Heart left ventricle (tissue), 16 donors: Measurements from ENCODE around the gene CACNA1S. TPM values are rescaled to one million over a fixed set of nuclear protein-coding genes. Genes with fewer than 3 reads are reported as not detected.

ENCODE experiments used
- ATAC-seq, 4 donors: fragments of 200-7000 bp; cut with Tn5 transposase; one replicate each; pipeline ENCODE4 v1.9.1; 2020 to 2022; ENCODE audit warnings: moderate library complexity in 4 of 4, mild to moderate bottlenecking in 3 of 4, moderate number of reproducible peaks in 1 of 4
- DNase-seq, 5 donors: peaks; one replicate each; pipeline ENCODE4 v3.0.0-alpha.2; 2020
- H3K27ac ChIP-seq, 12 donors: fragments of 200-600 bp; sonication (generic) in 4 of 12; one replicate each; pipeline versions ENCODE4 v1.5.0 to v1.8.0; 2016 to 2022; ENCODE audit warnings: mild to moderate bottlenecking in 2 of 12
- H3K27me3 ChIP-seq, 9 donors: fragments of 200-600 bp; sonication (generic) in 2 of 9; one replicate each; pipeline versions ENCODE4 v1.5.1 to v1.8.0; 2016 to 2022; ENCODE audit warnings: mild to moderate bottlenecking in 3 of 9
- H3K36me3 ChIP-seq, 9 donors: fragments of 200-600 bp; sonication (generic) in 2 of 9; one replicate each; pipeline versions ENCODE4 v1.5.0 to v1.8.0; 2018 to 2022; ENCODE audit warnings: mild to moderate bottlenecking in 2 of 9
- H3K4me1 ChIP-seq, 12 donors: fragments of 200-600 bp; sonication (generic) in 4 of 12; one replicate each; pipeline versions ENCODE4 v1.5.0 to v1.8.0; 2016 to 2022; ENCODE audit warnings: mild to moderate bottlenecking in 3 of 12
- H3K4me3 ChIP-seq, 12 donors: fragments of 200-600 bp; sonication (generic) in 4 of 12; one replicate each; pipeline versions ENCODE4 v1.5.0 to v1.8.0; 2017 to 2022; ENCODE audit warnings: mild to moderate bottlenecking in 9 of 12, moderate library complexity in 4 of 12
- H3K9me3 ChIP-seq, 12 donors: fragments of 200-600 bp; sonication (generic) in 4 of 12; one replicate each; pipeline versions ENCODE4 v1.5.0 to v1.8.0; 2016 to 2022; ENCODE audit warnings: mild to moderate bottlenecking in 1 of 12
- CTCF ChIP-seq, 12 donors: fragments of 200-600 bp; sonication (generic) in 4 of 12; IDR thresholded peaks; one replicate each; pipeline versions ENCODE4 v1.5.0 to v1.8.0; 2018 to 2022; ENCODE audit warnings: antibody characterized with exemption in 12 of 12, mild to moderate bottlenecking in 5 of 12
- POLR2A ChIP-seq, 2 donors: fragments of 450-650 bp; IDR thresholded peaks; one replicate each; pipeline ENCODE4 v1.6.1; 2017; ENCODE audit warnings: antibody characterized with exemption in 2 of 2, mild to moderate bottlenecking in 2 of 2, moderate library complexity in 2 of 2
- WGBS, 4 donors: extraction: QIAGEN DNeasy Blood & Tissue Kit in 2 of 4; methylation state at CpG; one replicate each; pipeline versions ENCODE4 v1.1.5 to v1.1.7; 2013 to 2018; 5-methylcytosine and 5-hydroxymethylcytosine counted together
- intact Hi-C, 10 donors: fragments of 100-400 bp; cut with DNase I; formaldehyde crosslinking; loops; one replicate each; pipeline versions ENCODE4 v1.11.1 to v1.14.2; 2022
- polyA plus RNA-seq, 2 donors: library from polyadenylated mRNA; stranded (reverse); fragments of 200-250 nt; gene quantifications; one replicate each; pipeline ENCODE4 v1.2.3, GENCODE V29; 2013
- total RNA-seq, 9 donors: library from RNA; depleted of rRNA in 2 of 9; stranded (reverse); fragments of >200 nt in 2 of 9; fragmentation: NEBNext Ultra II Directional in 3 of 9; extraction: Animal tissue kit (Norgen Biotek cat#: 25700) in 3 of 9; gene quantifications; one replicate each; pipeline versions ENCODE4 v1.1.0 to v1.2.4, GENCODE V29; 2016 to 2023
- donor health status: ischemic (EF 13 %, LVEDD 7.1; RV severe dilation, severe dysfunction).
- donor health status: healthy with polysubstance abuse.
- donor health status: DM: no; HTN: yes; CAD: no.
- donor health status: DM: no; HTN: no; CAD: no.
- donor health status: ischemic (EF 25% LVEDD 6.9; RV normal size, moderate dysfunction).
- donor health status: ischemic (EF 25% LVEDD 5.7; RV mildly dilated, moderate dysfunction).
- donor health status: healthy.
- donor health status: DM: yes; HTN: yes; CAD: no.
- donor health status: ischemic (EF 35%, LVEDD 5.7; RV mildly dilated, moderate dysfunction).
- donor health status: nonischemic (EF 11% LVEDD 7.7; RV severe dilation, severe dysfunction).
- donor health status: DM: yes; HTN: yes; CAD: no.
- donor health status: PGD.
- donor health status: ischemic (EF 29% LVEDD 5.4; RV normal size, mild dysfunction).
- donor health status: nonischemic (EF 23%, LVEDD 6.1; RV moderate dilation, normal function).

Gene CACNA1S
- total and polyA plus RNA-seq, 11 donors, result not detected

GRCh38 chr1:201110138-201110537, 2.1 kb downstream of the CACNA1S start:
- DNase-seq (no peak), ATAC-seq (no peak)
- H3K27me3 ChIP-seq, result peaks cover 0 to 25% (median 9%) of the 10 kb centered on the region in 9 donors
- 92 to 97% (median 94%) methylated on average over 10 of the region's 10 CpGs for WGBS, 4 donors
- no peak overlapping the region for H3K27ac ChIP-seq
- H3K9me3 ChIP-seq, result no peaks in the 10 kb centered on the region
- H3K36me3 ChIP-seq, result no peaks in the 10 kb centered on the region
- no peak overlapping the region for H3K4me3 ChIP-seq
- H3K4me1 ChIP-seq, result peaks cover 0 to 15% (median 4%) of the 10 kb centered on the region in 12 donors
- no peak for TF ChIP-seq CTCF (IDR thresholded peaks at IDR 0.05)
- TF ChIP-seq POLR2A (IDR thresholded peaks at IDR 0.05), result no peak
- intact Hi-C loops, result loop anchor here in 3 of 10 donors (5.0 kb wide), 2 partner anchors 68 to 138 kb away; no protein-coding TSS in a partner anchor

GRCh38 chr1:201109651-201110050, 2.6 kb downstream of the CACNA1S start:
- intact Hi-C loops, result loop anchor here in 3 of 10 donors (5.0 kb wide), 2 partner anchors 67 to 137 kb away; no protein-coding TSS in a partner anchor
- Histone ChIP-seq H3K4me1 (peaks cover 0 to 10% (median 3%) of the 10 kb centered on the region in 12 donors), H3K27me3 (peaks cover 0 to 20% (median 4%) of the 10 kb centered on the region in 9 donors), H3K4me3 (no peak overlapping the region), H3K27ac (no peak overlapping the region), H3K36me3 (no peaks in the 10 kb centered on the region), H3K9me3 (no peaks in the 10 kb centered on the region)
- 93 to 100% (median 98%) methylated on average over 1 of the region's 1 CpG for WGBS, 4 donors
- TF ChIP-seq POLR2A (IDR thresholded peaks at IDR 0.05), result no peak
- no peak for TF ChIP-seq CTCF (IDR thresholded peaks at IDR 0.05)
- ATAC-seq (no peak), DNase-seq (no peak)

- Histone ChIP-seq H3K4me1 (peaks cover 0 to under 1% (median 0%) of the 10 kb centered on the region in 12 donors), H3K36me3 (no peaks in the 10 kb centered on the region), H3K27me3 (peaks cover 0 to 12% (median 0%) of the 10 kb centered on the region in 9 donors), H3K27ac (no peak overlapping the region), H3K4me3 (no peak overlapping the region), H3K9me3 (no peaks in the 10 kb centered on the region)
- intact Hi-C loops, result no loop called here
- ATAC-seq, result no peak
- TF ChIP-seq CTCF (IDR thresholded peaks at IDR 0.05) (no peak), POLR2A (IDR thresholded peaks at IDR 0.05) (no peak)
- 33 to 80% (median 71%) methylated on average over 1 of the region's 1 CpG for WGBS, 4 donors
- DNase-seq, result no peak
These were observed 3.6 kb downstream of the CACNA1S start for GRCh38 chr1:201108614-201109013.

- TF ChIP-seq POLR2A (IDR thresholded peaks at IDR 0.05) (no peak), CTCF (IDR thresholded peaks at IDR 0.05) (no peak)
- Histone ChIP-seq H3K36me3 (no peaks in the 10 kb centered on the region), H3K27me3 (no peaks in the 10 kb centered on the region), H3K9me3 (no peaks in the 10 kb centered on the region), H3K27ac (no peak overlapping the region), H3K4me1 (no peaks in the 10 kb centered on the region), H3K4me3 (no peak overlapping the region)
- intact Hi-C loops, result no loop called here
- DNase-seq (no peak), ATAC-seq (no peak)
- WGBS, 4 donors, result 73 to 94% (median 87%) methylated on average over 3 to 5 of the region's 5 CpGs
These were observed 6.5 kb downstream of the CACNA1S start for GRCh38 chr1:201105688-201106087.
